GM18526 (cell line): Measurements from ENCODE around the gene BACE2.

ENCODE experiments used
- POLR2A ChIP-seq: IDR thresholded peaks from 3 replicates; pipeline ENCODE4 v1.6.1; 2011; ENCODE audit not compliant: insufficient read length; ENCODE audit errors: extremely low read depth

The BACE2 gene

DNA sequence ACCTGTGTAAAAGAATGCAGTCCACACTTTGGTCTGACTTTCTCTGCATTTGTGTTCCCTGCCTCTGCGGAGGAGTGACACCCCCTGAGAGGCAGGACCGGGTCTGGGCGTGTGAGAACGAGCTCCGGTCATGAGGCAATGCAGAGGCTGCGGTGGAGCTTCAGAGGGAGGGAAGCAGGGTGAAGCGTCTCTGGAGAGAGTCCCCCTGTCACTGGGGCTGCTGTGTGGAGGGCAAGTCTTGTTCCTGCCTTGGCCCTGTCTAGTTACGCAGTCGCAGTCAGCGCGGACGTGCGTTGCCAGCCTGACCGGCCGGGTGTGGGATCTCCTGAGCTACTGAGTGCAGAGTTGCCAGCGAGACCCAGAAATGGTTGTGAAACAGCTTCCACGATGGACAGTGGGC, 48.5 kb downstream of the BACE2 start:
- no peak for TF ChIP-seq POLR2A

DNA sequence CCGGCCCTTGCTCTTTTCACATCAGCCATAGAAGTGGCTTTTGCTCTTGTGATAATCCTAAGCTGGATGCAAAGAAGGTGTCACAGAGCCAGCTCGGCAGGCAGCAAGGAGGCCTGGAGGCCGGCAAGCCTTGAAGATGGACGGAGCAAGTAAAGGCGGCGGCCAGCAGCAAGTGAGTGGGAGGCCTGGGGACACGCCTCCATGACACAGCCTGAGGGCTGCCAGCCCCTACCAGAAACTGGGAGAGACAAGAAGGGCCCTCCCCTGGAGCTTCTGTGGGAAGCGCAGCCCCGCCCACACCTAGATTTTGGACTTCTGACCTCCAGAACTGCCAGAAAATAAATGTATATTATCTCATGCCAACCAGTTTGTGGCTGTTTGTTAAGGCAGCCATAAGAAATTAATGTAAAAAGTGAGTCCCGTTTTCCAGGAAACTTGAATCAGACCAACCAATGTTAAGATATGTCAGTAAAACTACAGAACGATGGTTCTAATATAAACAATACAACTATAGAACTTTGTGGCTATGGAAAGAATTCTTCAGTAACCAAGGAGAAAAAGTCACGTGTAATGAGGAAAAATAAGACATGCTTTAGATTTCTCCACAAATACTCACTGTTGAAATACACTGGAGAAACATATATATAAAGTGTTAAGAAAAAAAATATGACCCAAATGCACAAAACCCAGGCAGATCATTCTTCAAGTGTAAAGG, 49.9 kb downstream of the BACE2 start:
- TF ChIP-seq POLR2A, result no peak

DNA sequence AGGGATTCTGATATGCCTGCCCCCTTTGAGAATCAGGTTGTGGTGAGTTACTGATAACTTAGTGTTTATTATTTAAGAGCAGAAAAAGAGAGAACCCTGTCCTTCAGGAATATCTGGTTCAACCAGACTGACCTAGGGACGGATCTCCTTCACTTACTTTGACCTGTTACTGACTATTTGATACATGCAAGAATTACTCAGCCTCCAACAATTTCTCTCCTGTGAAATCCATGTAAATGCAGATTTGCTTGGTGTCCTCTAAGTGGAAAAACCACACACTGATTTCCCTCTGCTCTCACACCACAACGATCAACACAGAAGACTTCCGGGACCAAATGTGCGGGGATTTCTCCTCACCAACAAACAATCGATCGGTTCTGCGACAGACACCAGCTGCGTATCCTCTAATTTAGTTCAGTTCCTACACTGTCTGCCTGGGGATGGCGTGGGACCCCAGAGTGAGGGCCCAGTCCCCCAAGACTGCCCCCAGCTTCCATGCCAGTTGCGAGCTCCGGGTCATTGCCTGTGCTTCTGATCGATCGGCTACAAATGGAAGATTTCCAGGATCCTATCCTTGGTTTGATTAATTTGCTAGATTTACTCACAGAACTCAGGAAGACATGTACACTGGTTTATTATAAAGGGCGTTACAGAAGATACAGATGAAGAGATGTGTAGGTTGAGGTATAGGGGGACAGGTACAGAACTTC, 51.7 kb downstream of the BACE2 start:
- no peak for TF ChIP-seq POLR2A

DNA sequence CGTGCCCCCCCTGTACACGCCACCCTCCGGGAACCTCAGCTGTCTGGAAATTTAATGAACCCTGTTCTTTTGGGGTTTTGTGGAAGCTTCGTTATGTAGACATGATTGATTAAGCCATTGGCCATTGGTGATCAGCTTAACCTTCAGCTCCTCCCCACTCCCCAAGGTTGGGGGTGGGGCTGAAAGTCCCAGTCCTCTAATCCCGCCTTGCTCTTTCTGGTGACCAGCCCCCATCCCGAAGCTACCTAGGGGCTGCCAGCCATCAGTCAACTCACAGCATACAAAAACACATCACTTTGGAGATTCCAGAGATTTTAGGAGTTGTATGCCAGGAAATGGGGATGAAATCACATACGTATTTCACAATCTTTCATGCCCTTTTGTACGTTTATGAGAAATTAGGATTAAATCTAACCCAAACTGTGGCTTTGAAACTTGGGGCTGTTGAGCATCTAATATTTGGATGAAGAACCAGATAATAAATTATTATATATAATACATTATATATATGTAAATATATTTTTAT, 52.3 kb downstream of the BACE2 start:
- no peak for TF ChIP-seq POLR2A

DNA sequence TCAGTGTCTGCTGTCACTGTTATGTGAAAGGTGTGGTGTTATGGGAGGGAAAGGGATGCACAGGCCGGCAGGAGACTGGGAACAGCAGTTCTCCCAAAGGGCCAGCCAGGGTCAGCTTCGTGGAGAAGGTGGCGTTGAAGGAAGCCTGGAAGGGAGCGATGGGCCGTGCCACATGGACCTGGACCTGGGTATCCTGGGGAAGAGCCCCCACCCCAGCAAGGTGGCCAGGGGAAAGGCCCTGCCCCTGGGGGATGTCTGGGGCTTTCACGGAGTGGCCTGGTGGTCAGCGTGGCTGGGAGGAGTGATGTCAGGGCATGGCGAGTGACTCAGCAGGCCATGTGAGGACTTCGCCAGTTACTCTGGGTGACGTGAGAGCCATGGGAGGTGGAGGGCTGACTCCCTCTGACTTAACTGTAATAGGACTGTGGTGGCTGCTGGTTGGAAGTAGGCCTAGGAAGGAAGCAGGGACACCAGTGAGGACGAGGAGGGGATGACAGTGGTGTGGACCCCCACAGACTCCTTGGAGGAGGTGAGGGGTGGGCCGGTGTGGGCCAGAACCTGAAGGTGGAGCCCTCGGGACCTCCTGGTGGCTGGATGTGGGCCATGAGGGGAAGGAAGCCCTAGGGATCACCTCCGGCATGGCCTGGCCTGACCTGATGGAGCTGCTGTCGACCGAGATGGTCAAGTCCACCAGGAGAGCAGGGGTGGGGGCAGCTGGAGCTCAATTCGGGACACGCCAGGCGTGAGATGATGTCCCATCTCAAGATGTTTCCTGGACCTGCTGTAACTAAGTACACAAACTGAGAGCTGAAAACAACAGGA, 54.5 kb downstream of the BACE2 start:
- TF ChIP-seq POLR2A, result no peak

DNA sequence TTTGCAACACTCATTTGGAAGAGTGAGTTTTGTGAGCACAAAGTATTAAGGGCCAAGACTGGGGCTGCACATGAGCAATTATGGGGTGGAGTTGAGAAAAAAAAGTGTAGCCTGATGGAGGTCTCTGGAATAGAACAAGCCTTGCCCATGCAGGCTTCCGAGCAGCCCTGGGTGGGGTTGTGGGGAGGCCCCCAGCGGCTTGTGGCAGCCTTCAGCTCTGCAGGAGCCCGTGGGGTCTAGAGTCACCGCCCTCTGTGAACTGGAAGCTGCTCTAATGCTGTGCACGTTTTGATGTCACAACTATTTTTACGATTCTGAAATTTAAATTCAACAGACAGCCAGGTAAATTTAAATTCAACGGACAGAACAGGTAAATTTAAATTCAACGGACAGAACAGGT, 58.9 kb downstream of the BACE2 start:
- TF ChIP-seq POLR2A, result no peak

DNA sequence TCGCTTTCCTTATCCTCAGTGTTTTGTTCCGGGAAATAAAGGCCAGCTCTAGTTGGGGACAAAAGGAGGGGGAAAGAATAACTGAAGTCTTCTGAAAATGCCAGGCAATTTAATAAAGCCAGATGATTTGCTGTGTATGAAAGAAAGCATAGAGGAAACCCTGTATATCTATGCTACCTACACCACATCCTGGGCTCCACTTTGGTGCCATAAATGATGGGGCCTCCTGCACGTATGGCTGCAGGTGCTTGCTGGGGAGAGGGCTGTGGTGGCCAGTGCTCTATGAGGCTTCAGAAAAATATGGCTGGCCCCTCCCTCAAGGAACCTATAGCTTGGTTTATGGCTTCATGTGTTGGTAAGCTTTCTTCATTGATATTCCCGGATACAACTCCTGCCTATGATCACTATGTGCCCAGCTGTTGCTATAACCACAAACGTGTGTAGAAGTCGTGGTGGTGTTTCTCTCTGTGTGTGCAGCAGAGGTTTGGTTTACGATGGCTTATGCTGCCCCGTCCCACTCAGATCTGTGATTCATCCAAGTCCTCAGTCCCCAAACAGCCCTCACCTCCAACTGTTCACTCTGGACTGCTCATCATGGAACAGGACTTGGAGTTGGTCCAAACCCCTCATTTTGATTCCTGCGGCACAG, 59.5 kb downstream of the BACE2 start:
- TF ChIP-seq POLR2A, result no peak

DNA sequence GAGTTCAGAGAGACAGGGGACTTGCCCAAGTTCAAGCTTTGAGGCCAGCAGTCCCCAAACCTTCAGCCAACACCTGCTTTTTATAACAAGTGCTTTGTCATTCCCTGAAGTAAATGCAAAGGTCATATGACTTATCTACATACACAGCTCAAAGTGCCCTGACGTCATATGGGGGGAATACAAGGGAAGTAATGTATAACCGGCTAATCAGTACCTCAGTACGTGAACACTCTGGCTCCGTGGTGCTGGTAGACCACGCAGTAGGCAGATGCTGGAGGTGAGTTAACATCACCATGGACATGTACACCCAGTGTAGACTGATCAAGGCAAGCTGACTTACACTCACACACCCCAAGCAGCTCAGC, 60.0 kb downstream of the BACE2 start:
- no peak for TF ChIP-seq POLR2A

DNA sequence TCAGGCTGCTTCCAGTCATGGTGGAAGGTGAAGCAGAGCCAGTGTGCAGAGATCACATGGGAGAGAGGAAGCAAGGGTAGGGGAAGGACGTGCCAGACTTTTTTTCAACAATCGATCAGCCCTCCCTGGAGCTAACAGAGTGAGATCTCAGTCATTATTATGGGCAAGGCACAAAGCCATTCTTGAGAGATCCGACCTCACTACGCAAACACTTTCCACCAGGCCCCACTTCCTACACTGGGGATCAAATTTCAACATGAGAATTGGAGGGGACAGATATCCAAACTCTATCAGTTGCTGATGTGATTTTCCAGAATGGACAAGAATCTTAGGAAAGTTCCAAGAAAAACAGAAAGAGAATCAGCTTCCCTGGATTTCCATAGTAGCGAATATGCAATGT, 60.5 kb downstream of the BACE2 start:
- TF ChIP-seq POLR2A, result no peak

DNA sequence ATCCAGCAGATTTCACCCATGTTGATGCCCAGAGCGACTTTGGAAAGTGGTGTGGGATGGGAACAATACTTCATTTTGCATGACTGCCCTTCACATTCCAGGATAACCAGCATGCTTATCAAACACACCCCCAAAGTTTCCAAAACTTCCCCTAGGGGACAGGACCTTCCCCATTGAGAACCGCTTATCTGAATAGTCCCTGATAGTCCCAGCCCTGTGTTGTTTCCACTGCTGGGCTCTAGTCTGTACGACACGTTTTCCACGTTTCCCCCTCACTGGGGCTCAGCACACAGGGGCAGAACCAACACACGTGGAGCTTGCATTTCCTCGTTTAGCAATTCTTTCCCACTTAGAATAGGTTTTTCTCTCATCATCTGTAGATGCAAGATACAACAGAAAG, 61.0 kb downstream of the BACE2 start:
- TF ChIP-seq POLR2A, result no peak

DNA sequence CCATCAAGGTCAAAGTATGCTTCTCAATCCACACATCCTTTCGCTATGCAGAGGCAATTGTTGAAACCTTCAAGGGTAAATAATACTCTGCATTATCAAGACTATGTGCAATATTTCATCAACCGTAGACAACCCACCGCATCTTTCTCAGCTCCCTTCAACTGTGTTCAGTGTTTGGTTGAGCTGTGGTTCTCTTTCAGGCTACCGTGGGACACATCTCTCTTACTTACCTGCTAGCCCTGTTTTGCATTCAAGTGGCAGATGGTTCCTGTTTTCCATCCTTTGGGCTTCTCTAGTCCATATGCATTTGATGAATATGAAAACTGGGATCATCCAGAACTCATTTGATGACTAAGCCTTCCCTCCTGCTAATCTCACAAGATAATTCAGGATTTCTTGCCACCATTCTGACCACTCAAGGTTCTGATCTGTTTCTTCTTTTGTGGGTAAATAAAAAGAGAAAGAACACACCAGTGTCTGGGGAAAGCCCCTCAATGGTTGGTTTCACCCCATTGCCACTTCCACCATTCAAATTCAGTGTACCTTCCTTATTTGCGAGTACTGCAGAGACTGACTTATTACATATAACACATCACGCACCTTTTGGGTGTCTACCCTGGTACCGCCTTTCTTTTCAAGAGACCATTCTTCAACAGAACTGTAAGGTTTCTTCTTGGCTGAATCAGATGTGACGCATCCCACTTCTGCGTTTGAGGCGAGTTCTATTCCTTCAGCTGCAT, 61.7 kb downstream of the BACE2 start:
- TF ChIP-seq POLR2A, result no peak

DNA sequence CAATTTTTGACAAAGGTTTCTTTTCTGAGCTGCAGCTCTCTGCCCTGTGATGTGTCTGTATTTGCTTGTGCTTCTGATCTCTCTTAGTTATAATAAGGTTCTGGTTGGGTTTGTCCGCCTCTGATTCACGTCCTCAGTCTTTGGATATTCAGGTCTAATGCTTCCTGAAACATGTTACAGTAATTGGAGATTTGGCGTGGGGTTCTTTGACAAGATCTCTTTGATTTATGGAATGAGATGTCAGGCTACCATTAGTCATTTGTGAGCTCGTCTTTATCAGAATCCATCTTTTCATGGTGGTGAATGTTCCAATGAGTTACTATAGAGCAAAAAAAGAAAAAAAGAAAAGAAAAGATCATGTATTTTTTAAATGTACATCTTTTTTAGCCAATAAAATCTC, 62.5 kb downstream of the BACE2 start:
- TF ChIP-seq POLR2A, result no peak

DNA sequence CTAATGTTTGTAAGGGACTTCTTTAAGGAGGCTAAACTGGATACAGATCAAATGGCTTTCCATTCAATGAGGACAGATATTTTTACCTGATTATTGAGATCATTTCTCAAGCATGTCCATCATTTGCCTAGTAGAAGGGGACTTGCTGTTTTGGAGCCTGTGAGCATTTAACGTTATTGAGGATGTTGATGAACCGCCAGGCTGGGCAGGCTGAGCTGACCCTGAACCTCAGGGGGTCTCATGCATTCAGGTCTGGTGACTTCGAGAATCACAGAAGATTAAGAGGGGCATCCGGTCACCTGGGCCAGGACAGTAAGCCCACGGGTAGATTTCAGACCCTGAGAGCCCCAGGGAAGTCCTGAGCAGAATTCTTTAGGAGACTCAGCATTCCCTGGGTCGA, 63.1 kb downstream of the BACE2 start:
- TF ChIP-seq POLR2A, result no peak

DNA sequence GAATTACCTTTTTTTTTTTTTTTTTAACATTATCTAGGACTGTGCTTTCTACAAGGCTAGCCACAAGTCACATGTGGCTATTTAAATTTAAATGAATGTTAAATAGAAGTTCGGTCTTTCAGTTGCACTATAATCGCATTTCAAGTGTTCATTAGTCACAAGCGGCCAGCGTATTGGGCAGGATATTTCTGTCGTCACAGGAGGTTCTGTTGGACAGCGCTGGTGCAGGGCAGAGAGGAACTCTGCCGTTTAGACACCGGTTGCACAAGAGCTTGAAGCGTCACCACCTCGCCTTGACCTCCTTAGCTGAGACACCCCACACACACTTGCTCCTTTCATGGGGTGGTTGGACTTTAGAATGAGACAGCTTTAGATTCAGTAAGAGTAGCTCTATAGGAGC, 64.1 kb downstream of the BACE2 start:
- no peak for TF ChIP-seq POLR2A

DNA sequence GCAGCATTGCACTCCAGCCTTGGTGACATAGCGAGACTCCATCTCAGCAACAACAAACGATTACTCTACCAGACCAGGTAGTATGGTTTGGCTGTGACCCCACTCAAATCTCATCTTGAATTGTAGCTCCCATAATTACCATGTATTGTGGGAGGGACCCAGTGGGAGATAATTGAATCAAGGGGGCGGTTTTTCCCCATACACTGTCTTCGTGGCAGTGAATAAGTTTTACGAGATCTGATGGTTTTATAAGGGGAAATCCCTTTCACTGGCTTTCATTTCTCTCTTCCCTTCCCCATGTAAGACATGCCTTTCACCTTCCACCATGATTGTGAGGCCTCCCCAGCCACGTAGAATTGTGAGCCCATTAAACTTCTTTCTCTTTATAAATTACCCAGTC, 66.0 kb downstream of the BACE2 start:
- TF ChIP-seq POLR2A, result no peak
